Nephron progenitor cell (in vitro differentiated cells): Measurements from ENCODE around the gene CCBE1.
A peak's percentile ranks its signal among the peaks of the same experiment; 100 is the strongest.

Experiments used
- DNase-seq: peaks from one replicate; pipeline ENCODE4 v3.0.0; 2021
- H3K27ac Mint-ChIP-seq: 2 replicates; pipeline ENCODE4 v1.8.0; 2021; ENCODE audit warnings: mild to moderate bottlenecking, moderate library complexity, mixed read lengths
- H3K27me3 Mint-ChIP-seq: 2 replicates; pipeline ENCODE4 v1.8.0; 2021; ENCODE audit warnings: mild to moderate bottlenecking, low read depth, mixed read lengths; ENCODE audit not compliant: poor library complexity
- H3K36me3 Mint-ChIP-seq: 2 replicates; pipeline ENCODE4 v1.8.0; 2021; ENCODE audit warnings: low read depth, mixed read lengths
- H3K4me1 Mint-ChIP-seq: 2 replicates; pipeline ENCODE4 v1.8.0; 2021; ENCODE audit warnings: mixed read lengths
- H3K4me3 Mint-ChIP-seq: 2 replicates; pipeline ENCODE4 v1.8.0; 2021; ENCODE audit warnings: mild to moderate bottlenecking, moderate library complexity, mixed read lengths
- H3K9me3 Mint-ChIP-seq: 2 replicates; pipeline ENCODE4 v1.8.0; 2021; ENCODE audit warnings: mild to moderate bottlenecking, moderate library complexity, mixed read lengths
- CTCF ChIP-seq: fragments of 200-600 bp; sonication (generic); IDR thresholded peaks from 2 replicates; pipeline ENCODE4 v1.5.0; 2021; ENCODE audit warnings: antibody characterized with exemption

The CCBE1 gene

GRCh38 chr18:59607471-59607870, 89.8 kb downstream of the CCBE1 start:
- TF ChIP-seq CTCF, result no peak
- Mint-ChIP-seq H3K36me3 (peaks cover 5% of the 10 kb centered on the region), H3K27me3 (peaks cover 14% of the 10 kb centered on the region), H3K27ac (no peak overlapping the region), H3K4me1 (peaks cover 23% of the 10 kb centered on the region), H3K9me3 (peaks cover 17% of the 10 kb centered on the region), H3K4me3 (no peak overlapping the region)
- no peak for DNase-seq

GRCh38 chr18:59607078-59607379, 90.2 kb downstream of the CCBE1 start:
- no peak for TF ChIP-seq CTCF
- peaks cover 5% of the 10 kb centered on the region for H3K36me3 Mint-ChIP-seq
- peaks cover 17% of the 10 kb centered on the region for H3K9me3 Mint-ChIP-seq
- no peak for DNase-seq
- no peak overlapping the region for H3K4me3 Mint-ChIP-seq
- H3K27ac Mint-ChIP-seq, result no peak overlapping the region
- peaks cover 12% of the 10 kb centered on the region for H3K27me3 Mint-ChIP-seq
- peaks cover 18% of the 10 kb centered on the region for H3K4me1 Mint-ChIP-seq

- TF ChIP-seq CTCF, result no peak
- no peak for DNase-seq
- H3K36me3 Mint-ChIP-seq, result peaks cover 8% of the 10 kb centered on the region
- peaks cover 21% of the 10 kb centered on the region for H3K9me3 Mint-ChIP-seq
- H3K27me3 Mint-ChIP-seq, result peaks cover 12% of the 10 kb centered on the region
- H3K27ac Mint-ChIP-seq, result peak overlapping the region; percentile 31
- no peak overlapping the region for H3K4me3 Mint-ChIP-seq
- H3K4me1 Mint-ChIP-seq, result peaks cover 18% of the 10 kb centered on the region
Measured at GRCh38 chr18:59606193-59607077, 90.8 kb downstream of the CCBE1 start.

DNA sequence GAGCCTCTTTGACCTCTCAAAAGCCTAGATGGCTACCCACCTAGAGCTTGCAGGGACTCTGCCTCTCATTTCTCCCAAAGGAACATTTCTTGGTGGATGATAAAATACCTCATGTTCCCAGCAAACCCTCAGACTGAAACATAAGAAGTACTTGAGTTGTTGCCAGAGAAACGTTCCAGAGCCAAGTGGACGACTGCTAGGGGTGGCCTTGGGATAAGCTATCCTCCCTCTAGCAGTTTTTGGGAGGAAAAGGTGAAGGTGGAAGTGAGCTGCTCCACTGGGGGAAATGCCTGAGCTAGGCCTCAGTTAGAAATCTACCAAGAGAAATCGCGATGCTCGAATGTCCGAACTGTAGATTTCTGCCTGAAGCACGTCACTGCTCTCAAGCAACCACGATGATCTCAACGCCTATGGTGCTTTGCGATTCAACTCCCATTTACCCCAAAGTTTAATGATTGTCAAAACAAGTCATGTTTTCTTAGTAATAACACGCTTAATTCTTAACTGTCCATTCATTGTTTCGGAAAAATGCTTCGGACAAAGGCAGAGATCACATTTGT, 91.5 kb downstream of the CCBE1 start:
- Mint-ChIP-seq H3K9me3 (peaks cover 25% of the 10 kb centered on the region), H3K4me3 (no peak overlapping the region)

DNA sequence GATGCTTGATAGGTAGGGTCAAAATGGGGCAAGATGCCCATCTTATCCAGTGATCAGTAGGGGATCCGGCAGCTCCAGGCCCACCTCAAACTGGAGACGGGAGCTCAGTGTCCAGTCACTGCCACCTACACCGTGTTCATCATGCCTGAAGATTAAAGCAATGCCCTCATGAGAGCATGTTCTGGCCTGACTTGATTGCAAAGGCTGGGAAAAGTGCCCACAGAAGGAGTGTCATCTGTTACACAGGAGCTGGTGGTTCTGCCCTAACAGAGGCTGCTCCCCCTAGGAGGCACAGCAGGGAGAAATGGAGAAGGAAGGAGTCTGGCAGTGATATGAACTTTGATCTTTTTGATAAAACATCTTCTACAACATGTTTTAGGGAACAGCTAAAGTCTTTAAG, 92.3 kb downstream of the CCBE1 start:
- no peak for DNase-seq
- H3K36me3 Mint-ChIP-seq, result peaks cover 10% of the 10 kb centered on the region
- peaks cover 12% of the 10 kb centered on the region for H3K27me3 Mint-ChIP-seq
- H3K27ac Mint-ChIP-seq, result no peak overlapping the region
- H3K4me1 Mint-ChIP-seq, result peaks cover 13% of the 10 kb centered on the region
- peaks cover 25% of the 10 kb centered on the region for H3K9me3 Mint-ChIP-seq
- TF ChIP-seq CTCF, result no peak
- H3K4me3 Mint-ChIP-seq, result no peak overlapping the region

More for the DNA sequence above, 91.5 kb downstream of the CCBE1 start:
- TF ChIP-seq CTCF, result no peak
- H3K36me3 Mint-ChIP-seq, result peaks cover 10% of the 10 kb centered on the region
- DNase-seq, result no peak
- H3K27ac Mint-ChIP-seq, result peak overlapping the region; percentile 31
- peaks cover 12% of the 10 kb centered on the region for H3K27me3 Mint-ChIP-seq
- peaks cover 13% of the 10 kb centered on the region for H3K4me1 Mint-ChIP-seq

DNA sequence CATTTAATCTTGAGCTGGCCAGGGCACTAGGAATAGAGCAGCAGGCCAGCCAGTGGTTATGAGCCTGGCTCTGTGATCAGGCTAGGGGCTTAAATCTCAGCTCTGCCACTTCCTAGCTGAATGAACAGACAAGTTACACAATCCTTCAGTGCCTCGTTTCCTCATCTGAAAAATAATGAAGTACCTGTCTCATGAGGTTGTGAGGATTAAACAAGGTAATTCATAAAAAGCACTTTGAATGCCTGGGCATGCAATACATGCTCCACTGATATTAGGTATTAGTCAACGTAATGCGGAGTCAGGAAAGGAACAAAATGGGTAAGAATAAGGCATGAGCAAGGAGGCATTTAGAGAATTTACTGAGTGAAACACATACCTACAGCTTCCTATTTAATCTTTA, 100.2 kb downstream of the CCBE1 start:
- H3K4me1 Mint-ChIP-seq, result peaks cover 5% of the 10 kb centered on the region
- H3K27ac Mint-ChIP-seq, result no peak overlapping the region
- peaks cover 8% of the 10 kb centered on the region for H3K9me3 Mint-ChIP-seq
- H3K4me3 Mint-ChIP-seq, result no peak overlapping the region
- no peak for DNase-seq
- peaks cover 8% of the 10 kb centered on the region for H3K27me3 Mint-ChIP-seq
- H3K36me3 Mint-ChIP-seq, result peaks cover 6% of the 10 kb centered on the region
- no peak for TF ChIP-seq CTCF
